Tibial nerve (tissue), 4 donors: Measurements from ENCODE around the gene EMC9.

Source experiments
- CTCF ChIP-seq, 5 experiments: fragments of 200-600 bp in 3 of 5; fragments of 450-650 bp in 2 of 5; sonication (generic) in 3 of 5; IDR thresholded peaks; one replicate each; pipeline ENCODE4 v1.5.1; 2016 to 2019; ENCODE audit warnings: antibody characterized with exemption in 5 of 5, mild to moderate bottlenecking in 3 of 5, moderate library complexity in 2 of 5
- EP300 ChIP-seq, 2 donors: sonication (generic); formaldehyde crosslinking; IDR thresholded peaks; one replicate each; pipeline ENCODE4 v1.6.1; 2017; ENCODE audit warnings: antibody characterized with exemption in 2 of 2, mild to moderate bottlenecking in 1 of 2
- POLR2A ChIP-seq, 2 donors: fragments of 450-650 bp; IDR thresholded peaks; one replicate each; pipeline ENCODE4 v1.6.1; 2017; ENCODE audit warnings: antibody characterized with exemption in 2 of 2, mild to moderate bottlenecking in 2 of 2, moderate library complexity in 2 of 2

GRCh38 chr14:24159777-24160498 is 18.5 kb upstream of the EMC9 start:
- TF ChIP-seq CTCF (IDR thresholded peaks at IDR 0.05) = no peak
- no peak for TF ChIP-seq POLR2A (IDR thresholded peaks at IDR 0.05)
- no peak for TF ChIP-seq EP300 (IDR thresholded peaks at IDR 0.05)
